Measurements from ENCODE around the gene OOSP3.

DNA sequence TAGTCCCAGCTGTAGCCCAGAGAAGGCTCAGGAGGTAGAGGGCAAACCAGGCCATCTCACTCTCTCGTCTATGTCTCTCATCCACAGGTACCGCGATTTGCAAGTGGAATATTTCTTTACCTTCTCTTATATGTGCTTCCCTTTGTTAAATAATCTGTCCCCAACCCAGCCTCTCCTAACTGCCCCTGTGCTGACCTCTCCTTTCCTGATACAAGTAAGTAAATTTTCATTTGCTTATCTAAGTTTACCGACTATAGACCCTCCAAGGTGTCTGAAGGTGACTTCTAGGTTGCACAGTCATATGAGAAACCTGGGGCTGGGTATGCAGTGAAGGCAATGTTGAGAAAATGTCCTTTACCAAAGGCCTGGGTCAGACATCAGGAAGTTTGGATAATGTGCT is 33.2 kb upstream of the OOSP3 start, which contains the start of gene CBLIF:
- TF ChIP-seq, protein P1, sequence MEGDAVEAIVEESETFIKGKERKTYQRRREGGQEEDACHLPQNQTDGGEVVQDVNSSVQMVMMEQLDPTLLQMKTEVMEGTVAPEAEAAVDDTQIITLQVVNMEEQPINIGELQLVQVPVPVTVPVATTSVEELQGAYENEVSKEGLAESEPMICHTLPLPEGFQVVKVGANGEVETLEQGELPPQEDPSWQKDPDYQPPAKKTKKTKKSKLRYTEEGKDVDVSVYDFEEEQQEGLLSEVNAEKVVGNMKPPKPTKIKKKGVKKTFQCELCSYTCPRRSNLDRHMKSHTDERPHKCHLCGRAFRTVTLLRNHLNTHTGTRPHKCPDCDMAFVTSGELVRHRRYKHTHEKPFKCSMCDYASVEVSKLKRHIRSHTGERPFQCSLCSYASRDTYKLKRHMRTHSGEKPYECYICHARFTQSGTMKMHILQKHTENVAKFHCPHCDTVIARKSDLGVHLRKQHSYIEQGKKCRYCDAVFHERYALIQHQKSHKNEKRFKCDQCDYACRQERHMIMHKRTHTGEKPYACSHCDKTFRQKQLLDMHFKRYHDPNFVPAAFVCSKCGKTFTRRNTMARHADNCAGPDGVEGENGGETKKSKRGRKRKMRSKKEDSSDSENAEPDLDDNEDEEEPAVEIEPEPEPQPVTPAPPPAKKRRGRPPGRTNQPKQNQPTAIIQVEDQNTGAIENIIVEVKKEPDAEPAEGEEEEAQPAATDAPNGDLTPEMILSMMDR (conservative IDR thresholded peaks at IDR 0.05; ENCODE audit: low read length): no peak
- no peak for TF ChIP-seq EZH2phosphoT487 (IDR thresholded peaks at IDR 0.05; ENCODE audit: borderline replicate concordance, low read depth, low read length)
